Measurements from ENCODE around the gene PF4V1. TPM values are rescaled to one million over a fixed set of nuclear protein-coding genes. Genes with fewer than 3 reads are reported as not detected.

Gene PF4V1
- total RNA-seq, 3 donors from 2014 or later, result not detected

- no peak overlapping the region for H3K4me3 ChIP-seq
- H3K9me3 ChIP-seq, result no peaks in the 10 kb centered on the region
- intact Hi-C loops (cut with DNase I; ENCODE audit: low total_unique reads), result no loop called here
- no peaks in the 10 kb centered on the region for H3K27me3 ChIP-seq
- no peaks in the 10 kb centered on the region for H3K4me1 ChIP-seq
- H3K27ac ChIP-seq, result no peak overlapping the region
- TF ChIP-seq CTCF (IDR thresholded peaks at IDR 0.05), result no peak
- no peak for TF ChIP-seq POLR2AphosphoS5 (IDR thresholded peaks at IDR 0.05)
- TF ChIP-seq POLR2A (IDR thresholded peaks at IDR 0.05), result no peak
- no peaks in the 10 kb centered on the region for H3K36me3 ChIP-seq
- no peak for DNase-seq (ENCODE audit: low spot score in 2 of 2)
These were observed 14.0 kb upstream of the PF4V1 start for GRCh38 chr4:73839071-73839470.

GRCh38 chr4:73839715-73840114 is 13.4 kb upstream of the PF4V1 start:
- no peak overlapping the region for H3K4me3 ChIP-seq
- H3K9me3 ChIP-seq, result no peaks in the 10 kb centered on the region
- intact Hi-C loops (cut with DNase I; ENCODE audit: low total_unique reads), result no loop called here

GRCh38 chr4:73841243-73841925 is 11.7 kb upstream of the PF4V1 start:
- Histone ChIP-seq H3K4me3 (no peak overlapping the region), H3K27me3 (no peaks in the 10 kb centered on the region), H3K4me1 (no peaks in the 10 kb centered on the region), H3K27ac (no peak overlapping the region), H3K36me3 (no peaks in the 10 kb centered on the region), H3K9me3 (no peaks in the 10 kb centered on the region)
- intact Hi-C loops (cut with DNase I; ENCODE audit: low total_unique reads), result no loop called here
- DNase-seq (ENCODE audit: low spot score in 2 of 2), result no peak
- TF ChIP-seq CTCF (IDR thresholded peaks at IDR 0.05), result no peak
- no peak for TF ChIP-seq POLR2AphosphoS5 (IDR thresholded peaks at IDR 0.05)
- TF ChIP-seq POLR2A (IDR thresholded peaks at IDR 0.05), result no peak

More at GRCh38 chr4:73839715-73840114, 13.4 kb upstream of the PF4V1 start:
- no peaks in the 10 kb centered on the region for H3K36me3 ChIP-seq
- H3K27ac ChIP-seq, result no peak overlapping the region
- H3K4me1 ChIP-seq, result no peaks in the 10 kb centered on the region
- H3K27me3 ChIP-seq, result no peaks in the 10 kb centered on the region
- TF ChIP-seq CTCF (IDR thresholded peaks at IDR 0.05), result no peak
- TF ChIP-seq POLR2A (IDR thresholded peaks at IDR 0.05), result no peak
- TF ChIP-seq POLR2AphosphoS5 (IDR thresholded peaks at IDR 0.05), result no peak
- DNase-seq (ENCODE audit: low spot score in 2 of 2), result no peak

GRCh38 chr4:73842696-73843095 is 10.4 kb upstream of the PF4V1 start:
- no peak overlapping the region for H3K27ac ChIP-seq
- no peaks in the 10 kb centered on the region for H3K27me3 ChIP-seq
- no peaks in the 10 kb centered on the region for H3K9me3 ChIP-seq
- no peak for TF ChIP-seq CTCF (IDR thresholded peaks at IDR 0.05)
- TF ChIP-seq POLR2A (IDR thresholded peaks at IDR 0.05), result no peak
- intact Hi-C loops (cut with DNase I; ENCODE audit: low total_unique reads), result no loop called here
- no peak overlapping the region for H3K4me3 ChIP-seq
- DNase-seq (ENCODE audit: low spot score in 2 of 2), result no peak
- H3K4me1 ChIP-seq, result no peaks in the 10 kb centered on the region
- H3K36me3 ChIP-seq, result no peaks in the 10 kb centered on the region

- H3K27me3 ChIP-seq, result no peaks in the 10 kb centered on the region
- H3K9me3 ChIP-seq, result no peaks in the 10 kb centered on the region
- H3K4me1 ChIP-seq, result no peaks in the 10 kb centered on the region
- no peak overlapping the region for H3K27ac ChIP-seq
- DNase-seq (ENCODE audit: low spot score in 2 of 2), result no peak
- intact Hi-C loops (cut with DNase I; ENCODE audit: low total_unique reads), result no loop called here
- no peak for TF ChIP-seq CTCF (IDR thresholded peaks at IDR 0.05)
- no peak for TF ChIP-seq POLR2AphosphoS5 (IDR thresholded peaks at IDR 0.05)
- no peak for TF ChIP-seq POLR2A (IDR thresholded peaks at IDR 0.05)
- no peak overlapping the region for H3K4me3 ChIP-seq
- no peaks in the 10 kb centered on the region for H3K36me3 ChIP-seq
These were observed 9.7 kb upstream of the PF4V1 start for GRCh38 chr4:73843369-73843768.

All from breast epithelium (tissue), 4 donors.